Dedifferentiated amniotic fluid mesenchymal stem cell (primary cell): ENCODE measurements around the gene TTC33.
A peak's percentile ranks its signal among the peaks of the same experiment; 100 is the strongest.
"Not testable (repeated sequence)": the region's sequence is repeated elsewhere in the genome, so short reads cannot be mapped to it uniquely, and the experiment has no call there.

Experiments
- DNase-seq: peaks from one replicate; pipeline ENCODE4 v3.0.0-alpha.2; 2016; ENCODE audit errors: extremely low spot score

TTC33 gene

GRCh38 chr5:40680741-40681362 lies 74.9 kb downstream of the TTC33 start:
- DNase-seq = no peak

DNA sequence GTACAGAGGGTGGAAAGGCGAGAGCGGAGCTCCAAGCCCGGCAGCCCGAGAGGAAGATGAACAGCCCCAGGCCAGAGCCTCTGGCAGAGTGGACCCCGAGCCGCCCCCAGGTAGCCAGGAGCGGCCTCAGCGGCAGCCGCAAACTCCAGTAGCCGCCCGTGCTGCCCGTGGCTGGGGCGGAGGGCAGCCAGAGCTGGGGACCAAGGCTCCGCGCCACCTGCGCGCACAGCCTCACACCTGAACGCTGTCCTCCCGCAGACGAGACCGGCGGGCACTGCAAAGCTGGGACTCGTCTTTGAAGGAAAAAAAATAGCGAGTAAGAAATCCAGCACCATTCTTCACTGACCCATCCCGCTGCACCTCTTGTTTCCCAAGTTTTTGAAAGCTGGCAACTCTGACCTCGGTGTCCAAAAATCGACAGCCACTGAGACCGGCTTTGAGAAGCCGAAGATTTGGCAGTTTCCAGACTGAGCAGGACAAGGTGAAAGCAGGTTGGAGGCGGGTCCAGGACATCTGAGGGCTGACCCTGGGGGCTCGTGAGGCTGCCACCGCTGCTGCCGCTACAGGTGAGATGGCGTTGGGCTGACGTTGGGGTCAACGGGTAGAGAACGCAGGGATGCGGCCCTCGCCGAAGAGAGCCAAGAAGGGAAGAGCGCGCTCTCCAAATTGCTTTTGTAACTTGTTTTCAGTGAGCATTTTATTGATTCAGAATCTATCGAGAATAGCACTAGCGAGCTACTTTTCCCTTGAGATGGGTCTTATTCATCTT lies 75.7 kb downstream of the TTC33 start, which contains the start of gene PTGER4:
Gene PTGER4, plus strand, starts transcription at position 3 of the 769 bp plus-strand sequence. CDS start 1,079 bp downstream, outside the sequence.
- DNase-seq = no peak

DNA sequence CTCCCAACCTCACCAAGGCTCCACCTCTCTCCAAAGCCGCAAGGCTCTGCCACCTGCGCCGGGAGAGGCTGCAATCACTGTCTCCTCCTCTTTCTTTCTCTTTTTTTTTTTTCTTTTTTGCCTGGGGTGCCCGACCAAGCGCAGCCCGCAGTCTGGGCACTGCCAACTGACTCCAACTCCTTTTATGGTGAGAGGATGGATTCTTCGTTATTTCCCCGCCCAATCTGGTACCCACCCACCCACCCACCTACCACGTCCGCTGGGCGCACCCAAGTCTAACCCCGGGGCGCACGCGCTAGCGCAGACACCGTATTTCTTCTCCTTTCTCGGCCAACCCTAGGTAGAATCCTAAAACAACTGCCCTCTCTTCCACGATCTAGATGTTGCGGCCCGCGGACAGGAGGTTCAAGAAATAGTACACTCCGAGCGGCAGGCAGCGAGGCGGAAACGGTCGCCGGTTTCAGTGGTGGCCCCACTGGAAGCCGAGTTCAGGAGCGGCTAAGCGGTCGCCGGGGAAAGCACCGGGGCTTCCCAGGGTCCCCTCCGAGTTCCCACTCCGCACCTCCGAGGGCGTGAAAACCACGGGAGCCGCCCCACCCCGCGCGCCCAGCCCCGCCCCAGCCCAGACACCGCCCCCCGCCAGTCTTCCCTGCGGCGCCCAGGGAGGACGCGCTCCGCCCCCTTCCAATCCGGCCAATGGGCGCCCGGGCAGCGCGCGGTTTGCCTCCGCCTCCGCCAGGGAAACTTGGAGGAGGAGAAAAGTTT lies 76.4 kb downstream of the TTC33 start:
- peak; percentile 81 for DNase-seq

GRCh38 chr5:40678460-40679147 lies 77.2 kb downstream of the TTC33 start:
- no peak for DNase-seq

- no peak for DNase-seq
These were observed 77.7 kb downstream of the TTC33 start for GRCh38 chr5:40678026-40678425.

- peak; percentile 47 for DNase-seq
These were observed 78.3 kb downstream of the TTC33 start for GRCh38 chr5:40677456-40677855.

- DNase-seq = peak; percentile 48
These were observed 79.0 kb downstream of the TTC33 start for GRCh38 chr5:40676613-40677343.

DNA sequence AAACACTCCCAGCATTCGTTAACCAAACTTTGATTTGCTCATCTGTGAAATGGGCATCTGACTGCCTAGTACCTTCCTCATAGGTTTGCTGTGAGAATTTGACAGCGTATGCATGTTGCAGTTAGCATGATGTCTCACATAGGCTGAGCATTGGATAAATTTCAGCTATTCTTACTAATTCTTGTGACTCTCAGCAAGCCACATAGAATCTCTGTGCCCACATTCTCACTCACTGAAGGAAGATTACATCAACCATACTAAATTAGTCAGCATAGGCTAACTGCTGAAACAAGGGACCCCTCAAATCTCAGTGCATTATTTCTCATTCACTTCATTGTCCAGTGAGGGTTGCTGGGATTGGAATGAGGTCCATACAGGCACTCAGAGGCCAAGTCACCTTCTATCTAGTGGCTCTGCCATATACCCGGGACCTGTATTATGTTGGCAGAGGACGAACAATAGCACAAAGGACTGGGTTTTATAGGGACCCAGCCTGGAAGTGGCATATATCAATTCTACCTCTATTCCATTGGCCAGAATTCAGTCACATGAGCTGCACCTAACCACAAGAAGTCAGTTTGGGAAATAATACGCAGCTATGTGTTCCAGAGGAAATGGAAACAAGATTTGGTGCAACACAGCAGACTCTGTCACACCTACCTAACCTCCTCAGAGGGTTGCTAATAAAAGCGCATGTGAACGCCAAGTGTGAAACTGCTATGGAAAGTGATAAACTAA lies 80.2 kb downstream of the TTC33 start:
- DNase-seq = no peak

DNA sequence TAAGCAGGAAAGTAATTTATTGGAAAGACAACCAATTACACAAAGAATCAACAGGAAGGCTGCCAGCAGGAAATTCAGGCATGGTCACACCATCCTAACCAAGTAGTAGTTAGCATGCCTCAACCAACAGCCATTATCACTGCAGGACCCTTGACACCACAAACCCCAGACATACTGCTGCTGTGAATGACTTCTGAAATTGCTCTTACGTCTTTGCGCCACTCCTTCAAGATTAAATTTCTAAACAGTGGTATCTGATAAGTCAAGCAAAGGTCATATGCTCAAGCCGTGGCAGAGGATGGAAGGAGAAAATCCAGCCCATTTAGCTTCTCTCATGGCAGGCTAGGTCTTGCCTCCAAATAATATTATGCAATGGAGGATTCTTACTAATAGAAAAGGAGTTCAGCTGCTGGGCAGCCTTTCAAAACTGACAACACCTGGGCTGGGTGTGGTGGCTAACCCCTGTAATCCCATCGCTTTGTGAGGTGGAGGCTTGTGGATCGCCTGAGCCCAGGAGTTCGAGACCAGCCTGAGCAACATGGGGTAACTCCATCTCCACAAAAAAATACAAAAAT lies 81.0 kb downstream of the TTC33 start:
- no peak for DNase-seq

GRCh38 chr5:40672425-40672824 lies 83.3 kb downstream of the TTC33 start:
- DNase-seq = no peak

- DNase-seq = no peak
These were observed 86.0 kb downstream of the TTC33 start for GRCh38 chr5:40669606-40670390.

DNA sequence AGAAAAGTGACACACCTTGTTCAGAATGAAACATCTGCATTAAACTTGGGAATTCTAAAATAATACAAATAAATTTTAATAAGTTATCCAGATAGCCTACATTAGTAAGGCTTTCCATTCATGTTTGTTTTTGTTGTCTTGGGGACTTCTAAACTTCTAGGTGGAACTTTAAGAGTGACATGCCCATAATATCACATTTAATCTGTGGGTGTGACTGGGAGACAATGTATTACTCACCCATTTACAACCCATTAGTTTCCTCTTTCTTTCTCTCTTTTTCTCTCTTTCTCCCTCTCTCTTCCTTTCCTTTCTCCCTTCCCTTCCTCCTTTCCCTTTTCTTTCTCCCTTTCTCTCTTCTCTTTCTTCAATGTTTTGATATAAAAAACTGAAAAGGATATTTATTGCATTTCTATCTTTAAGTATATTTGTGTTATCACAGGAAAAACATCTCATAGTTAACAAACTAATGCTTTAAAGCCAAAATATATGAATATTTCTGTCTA lies 88.5 kb downstream of the TTC33 start:
- no peak for DNase-seq

- no peak for DNase-seq
These were observed 89.1 kb downstream of the TTC33 start for GRCh38 chr5:40666657-40667056.

GRCh38 chr5:40665635-40666298 lies 90.0 kb downstream of the TTC33 start:
- DNase-seq = no peak

- peak; percentile 9 for DNase-seq
These were observed 95.0 kb downstream of the TTC33 start for GRCh38 chr5:40660751-40661150.

DNA sequence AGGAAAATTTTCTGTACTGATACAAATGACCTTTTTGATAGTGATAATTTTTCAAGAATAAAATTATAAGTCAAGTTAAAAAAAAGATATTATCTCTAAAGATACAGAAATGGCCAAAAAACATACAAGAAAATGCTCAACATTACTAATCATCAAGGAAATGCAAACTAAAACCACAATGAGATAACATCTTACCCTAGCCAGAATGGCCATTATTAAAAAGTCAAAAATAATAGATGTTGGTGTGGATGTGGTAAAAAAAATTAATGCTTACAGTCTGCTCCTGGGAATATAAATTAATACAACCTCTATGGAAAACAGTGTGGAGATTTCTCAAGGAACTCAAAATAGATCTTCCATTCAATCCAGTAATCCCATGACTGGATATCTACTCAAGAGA lies 99.0 kb downstream of the TTC33 start:
- no peak for DNase-seq

DNA sequence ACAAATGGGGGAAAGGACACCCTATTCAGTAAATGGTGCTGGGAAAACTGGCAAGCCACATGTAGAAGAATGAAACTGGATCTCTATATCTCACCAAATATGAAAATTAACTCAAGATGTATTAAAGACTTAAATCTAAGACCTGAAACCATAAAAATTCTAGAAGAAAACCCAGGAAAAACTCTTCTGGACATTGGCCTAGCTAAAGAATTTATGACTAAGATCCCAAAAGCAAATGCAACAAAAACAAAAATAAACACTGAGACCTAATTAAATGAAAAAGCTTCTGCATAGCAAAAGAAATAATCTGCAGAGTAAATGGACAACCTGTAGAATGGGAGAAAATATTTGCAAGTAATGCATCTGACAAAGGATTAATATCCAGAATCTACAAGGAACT lies 99.7 kb downstream of the TTC33 start:
- not testable (repeated sequence) for DNase-seq

DNA sequence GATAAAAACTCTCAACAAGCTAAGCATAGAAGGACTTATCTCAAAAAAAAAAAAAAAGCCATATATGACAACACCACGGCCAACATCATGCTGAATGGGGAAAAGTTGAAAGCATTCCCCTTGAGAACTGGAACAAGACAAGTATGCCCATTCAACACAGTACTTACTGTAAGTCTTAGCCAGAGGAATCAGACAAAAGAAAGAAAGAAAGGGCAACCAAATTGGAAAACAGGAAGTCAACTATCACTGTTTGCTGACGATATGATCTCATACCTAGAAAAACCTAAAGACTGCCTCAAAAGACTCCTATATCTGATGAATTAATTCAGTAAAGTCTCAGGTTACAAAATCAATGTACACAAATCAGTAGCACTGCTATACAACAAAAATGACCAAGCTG lies 100.6 kb downstream of the TTC33 start:
- DNase-seq = no peak
